GM12864 (cell line): ENCODE results near the gene EIF1AD.

Experiments used
- DNase-seq: peaks from one replicate; pipeline ENCODE4 v3.0.0-alpha.2; 2011; ENCODE audit warnings: low read depth
- H3K4me3 ChIP-seq: 2 replicates; pipeline ENCODE4 v1.5.1; 2011; ENCODE audit warnings: mild to moderate bottlenecking, low read depth, low read length, control low read depth
- TF ChIP-seq, protein P1 (sequence below): IDR thresholded peaks from 2 replicates; pipeline ENCODE4 v1.5.1; 2011; ENCODE audit warnings: low read depth, mild to moderate bottlenecking, moderate library complexity, low read length, control low read depth, inconsistent platforms; ENCODE audit errors: missing control alignments

The EIF1AD gene

GRCh38 chr11:66020618-66021357 is 18.8 kb upstream of the EIF1AD start:
- DNase-seq = no peak
- no peak overlapping the region for H3K4me3 ChIP-seq
- TF ChIP-seq, protein P1, sequence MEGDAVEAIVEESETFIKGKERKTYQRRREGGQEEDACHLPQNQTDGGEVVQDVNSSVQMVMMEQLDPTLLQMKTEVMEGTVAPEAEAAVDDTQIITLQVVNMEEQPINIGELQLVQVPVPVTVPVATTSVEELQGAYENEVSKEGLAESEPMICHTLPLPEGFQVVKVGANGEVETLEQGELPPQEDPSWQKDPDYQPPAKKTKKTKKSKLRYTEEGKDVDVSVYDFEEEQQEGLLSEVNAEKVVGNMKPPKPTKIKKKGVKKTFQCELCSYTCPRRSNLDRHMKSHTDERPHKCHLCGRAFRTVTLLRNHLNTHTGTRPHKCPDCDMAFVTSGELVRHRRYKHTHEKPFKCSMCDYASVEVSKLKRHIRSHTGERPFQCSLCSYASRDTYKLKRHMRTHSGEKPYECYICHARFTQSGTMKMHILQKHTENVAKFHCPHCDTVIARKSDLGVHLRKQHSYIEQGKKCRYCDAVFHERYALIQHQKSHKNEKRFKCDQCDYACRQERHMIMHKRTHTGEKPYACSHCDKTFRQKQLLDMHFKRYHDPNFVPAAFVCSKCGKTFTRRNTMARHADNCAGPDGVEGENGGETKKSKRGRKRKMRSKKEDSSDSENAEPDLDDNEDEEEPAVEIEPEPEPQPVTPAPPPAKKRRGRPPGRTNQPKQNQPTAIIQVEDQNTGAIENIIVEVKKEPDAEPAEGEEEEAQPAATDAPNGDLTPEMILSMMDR = no peak

- H3K4me3 ChIP-seq = no peak overlapping the region
- TF ChIP-seq, protein P1 = no peak
- DNase-seq = no peak
Measured at GRCh38 chr11:66020212-66020611, 18.3 kb upstream of the EIF1AD start.

GRCh38 chr11:66017321-66017720 is 15.4 kb upstream of the EIF1AD start:
- TF ChIP-seq, protein P1 = no peak
- H3K4me3 ChIP-seq = no peak overlapping the region
- no peak for DNase-seq

GRCh38 chr11:66016793-66017177 is 14.8 kb upstream of the EIF1AD start:
- no peak for DNase-seq
- TF ChIP-seq, protein P1 = no peak

GRCh38 chr11:66015936-66016792 is 14.2 kb upstream of the EIF1AD start:
- no peak for DNase-seq
- TF ChIP-seq, protein P1 = no peak
- H3K4me3 ChIP-seq = no peak overlapping the region

More at GRCh38 chr11:66016793-66017177, 14.8 kb upstream of the EIF1AD start:
- H3K4me3 ChIP-seq = no peak overlapping the region

GRCh38 chr11:66015454-66015881 is 13.5 kb upstream of the EIF1AD start:
- DNase-seq = no peak
- H3K4me3 ChIP-seq = no peak overlapping the region
- TF ChIP-seq, protein P1 = no peak
